Measurements from ENCODE around the gene SYCE3. TPM values are rescaled to one million over a fixed set of nuclear protein-coding genes. Genes with fewer than 3 reads are reported as not detected.

The SYCE3 gene
- total and polyA plus RNA-seq, 2 experiments from 2014 or later = not detected

DNA sequence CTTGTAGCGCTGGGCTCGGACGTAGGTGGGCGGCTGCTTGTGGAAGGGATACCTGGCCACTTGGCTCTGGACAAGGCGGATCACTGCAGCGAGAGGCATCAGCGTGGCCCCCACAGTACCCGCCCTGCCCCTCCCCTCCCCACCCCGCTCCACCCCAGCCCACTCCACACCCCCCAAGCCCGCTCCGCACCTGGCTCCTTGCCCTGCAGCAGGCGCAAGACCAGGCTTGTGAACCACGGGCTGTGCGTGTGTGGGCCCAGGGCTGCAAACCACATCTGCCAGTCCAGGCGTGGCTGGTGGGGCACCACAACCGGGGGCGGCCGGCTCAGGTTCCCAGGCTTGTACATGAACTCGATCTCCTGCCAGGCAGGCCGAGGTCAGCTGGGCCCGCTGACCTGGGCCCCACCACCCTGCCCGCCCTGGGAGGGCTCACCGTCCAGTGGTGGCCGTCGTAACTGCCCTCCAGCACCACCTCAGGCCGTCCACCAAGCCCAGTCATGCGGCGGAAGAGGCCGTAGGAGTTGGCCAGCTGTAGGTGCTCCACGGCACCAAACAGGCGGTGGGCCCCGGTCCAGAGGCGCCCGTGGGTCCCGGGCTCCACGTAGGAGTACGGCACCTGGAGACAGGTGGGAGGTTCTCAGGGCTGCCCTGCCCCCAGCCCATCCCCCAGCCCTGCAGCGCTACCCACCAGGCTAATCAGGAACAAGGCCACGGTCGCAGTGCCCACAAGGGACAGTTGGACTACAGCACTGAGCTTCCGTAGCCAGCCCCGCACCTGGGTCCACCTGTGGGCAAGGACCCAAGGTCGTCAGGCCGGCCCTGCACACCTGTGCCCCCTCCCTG lies 58.1 kb downstream of the SYCE3 start:
- H3K27me3 Mint-ChIP-seq (ENCODE audit: insufficient read depth, low read depth, poor library complexity) = peaks cover 12% of the 10 kb centered on the region
- no peak for TF ChIP-seq JUNB (IDR thresholded peaks at IDR 0.05; ENCODE audit: unreplicated experiment)
- no peak for TF ChIP-seq CREB1 (CRISPR knock-in tag; IDR thresholded peaks at IDR 0.05; ENCODE audit: low read depth)
- no peak for TF ChIP-seq STAT1 (IDR thresholded peaks at IDR 0.05; ENCODE audit: unreplicated experiment)
- no peak for TF ChIP-seq EZH2 (IDR thresholded peaks at IDR 0.05; ENCODE audit: low read depth, unreplicated experiment)
- no peak for TF ChIP-seq ZNF114 (CRISPR knock-in tag; IDR thresholded peaks at IDR 0.05)
- TF ChIP-seq, protein P1, sequence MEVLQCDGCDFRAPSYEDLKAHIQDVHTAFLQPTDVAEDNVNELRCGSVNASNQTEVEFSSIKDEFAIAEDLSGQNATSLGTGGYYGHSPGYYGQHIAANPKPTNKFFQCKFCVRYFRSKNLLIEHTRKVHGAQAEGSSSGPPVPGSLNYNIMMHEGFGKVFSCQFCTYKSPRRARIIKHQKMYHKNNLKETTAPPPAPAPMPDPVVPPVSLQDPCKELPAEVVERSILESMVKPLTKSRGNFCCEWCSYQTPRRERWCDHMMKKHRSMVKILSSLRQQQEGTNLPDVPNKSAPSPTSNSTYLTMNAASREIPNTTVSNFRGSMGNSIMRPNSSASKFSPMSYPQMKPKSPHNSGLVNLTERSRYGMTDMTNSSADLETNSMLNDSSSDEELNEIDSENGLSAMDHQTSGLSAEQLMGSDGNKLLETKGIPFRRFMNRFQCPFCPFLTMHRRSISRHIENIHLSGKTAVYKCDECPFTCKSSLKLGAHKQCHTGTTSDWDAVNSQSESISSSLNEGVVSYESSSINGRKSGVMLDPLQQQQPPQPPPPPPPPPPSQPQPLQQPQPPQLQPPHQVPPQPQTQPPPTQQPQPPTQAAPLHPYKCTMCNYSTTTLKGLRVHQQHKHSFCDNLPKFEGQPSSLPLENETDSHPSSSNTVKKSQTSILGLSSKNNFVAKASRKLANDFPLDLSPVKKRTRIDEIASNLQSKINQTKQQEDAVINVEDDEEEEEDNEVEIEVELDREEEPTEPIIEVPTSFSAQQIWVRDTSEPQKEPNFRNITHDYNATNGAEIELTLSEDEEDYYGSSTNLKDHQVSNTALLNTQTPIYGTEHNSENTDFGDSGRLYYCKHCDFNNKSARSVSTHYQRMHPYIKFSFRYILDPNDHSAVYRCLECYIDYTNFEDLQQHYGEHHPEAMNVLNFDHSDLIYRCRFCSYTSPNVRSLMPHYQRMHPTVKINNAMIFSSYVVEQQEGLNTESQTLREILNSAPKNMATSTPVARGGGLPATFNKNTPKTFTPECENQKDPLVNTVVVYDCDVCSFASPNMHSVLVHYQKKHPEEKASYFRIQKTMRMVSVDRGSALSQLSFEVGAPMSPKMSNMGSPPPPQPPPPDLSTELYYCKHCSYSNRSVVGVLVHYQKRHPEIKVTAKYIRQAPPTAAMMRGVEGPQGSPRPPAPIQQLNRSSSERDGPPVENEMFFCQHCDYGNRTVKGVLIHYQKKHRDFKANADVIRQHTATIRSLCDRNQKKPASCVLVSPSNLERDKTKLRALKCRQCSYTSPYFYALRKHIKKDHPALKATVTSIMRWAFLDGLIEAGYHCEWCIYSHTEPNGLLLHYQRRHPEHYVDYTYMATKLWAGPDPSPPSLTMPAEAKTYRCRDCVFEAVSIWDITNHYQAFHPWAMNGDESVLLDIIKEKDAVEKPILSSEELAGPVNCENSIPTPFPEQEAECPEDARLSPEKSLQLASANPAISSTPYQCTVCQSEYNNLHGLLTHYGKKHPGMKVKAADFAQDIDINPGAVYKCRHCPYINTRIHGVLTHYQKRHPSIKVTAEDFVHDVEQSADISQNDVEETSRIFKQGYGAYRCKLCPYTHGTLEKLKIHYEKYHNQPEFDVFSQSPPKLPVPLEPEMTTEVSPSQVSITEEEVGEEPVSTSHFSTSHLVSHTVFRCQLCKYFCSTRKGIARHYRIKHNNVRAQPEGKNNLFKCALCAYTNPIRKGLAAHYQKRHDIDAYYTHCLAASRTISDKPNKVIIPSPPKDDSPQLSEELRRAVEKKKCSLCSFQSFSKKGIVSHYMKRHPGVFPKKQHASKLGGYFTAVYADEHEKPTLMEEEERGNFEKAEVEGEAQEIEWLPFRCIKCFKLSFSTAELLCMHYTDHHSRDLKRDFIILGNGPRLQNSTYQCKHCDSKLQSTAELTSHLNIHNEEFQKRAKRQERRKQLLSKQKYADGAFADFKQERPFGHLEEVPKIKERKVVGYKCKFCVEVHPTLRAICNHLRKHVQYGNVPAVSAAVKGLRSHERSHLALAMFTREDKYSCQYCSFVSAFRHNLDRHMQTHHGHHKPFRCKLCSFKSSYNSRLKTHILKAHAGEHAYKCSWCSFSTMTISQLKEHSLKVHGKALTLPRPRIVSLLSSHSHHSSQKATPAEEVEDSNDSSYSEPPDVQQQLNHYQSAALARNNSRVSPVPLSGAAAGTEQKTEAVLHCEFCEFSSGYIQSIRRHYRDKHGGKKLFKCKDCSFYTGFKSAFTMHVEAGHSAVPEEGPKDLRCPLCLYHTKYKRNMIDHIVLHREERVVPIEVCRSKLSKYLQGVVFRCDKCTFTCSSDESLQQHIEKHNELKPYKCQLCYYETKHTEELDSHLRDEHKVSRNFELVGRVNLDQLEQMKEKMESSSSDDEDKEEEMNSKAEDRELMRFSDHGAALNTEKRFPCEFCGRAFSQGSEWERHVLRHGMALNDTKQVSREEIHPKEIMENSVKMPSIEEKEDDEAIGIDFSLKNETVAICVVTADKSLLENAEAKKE (CRISPR knock-in tag; IDR thresholded peaks at IDR 0.05) = no peak
- TF ChIP-seq, protein P2, sequence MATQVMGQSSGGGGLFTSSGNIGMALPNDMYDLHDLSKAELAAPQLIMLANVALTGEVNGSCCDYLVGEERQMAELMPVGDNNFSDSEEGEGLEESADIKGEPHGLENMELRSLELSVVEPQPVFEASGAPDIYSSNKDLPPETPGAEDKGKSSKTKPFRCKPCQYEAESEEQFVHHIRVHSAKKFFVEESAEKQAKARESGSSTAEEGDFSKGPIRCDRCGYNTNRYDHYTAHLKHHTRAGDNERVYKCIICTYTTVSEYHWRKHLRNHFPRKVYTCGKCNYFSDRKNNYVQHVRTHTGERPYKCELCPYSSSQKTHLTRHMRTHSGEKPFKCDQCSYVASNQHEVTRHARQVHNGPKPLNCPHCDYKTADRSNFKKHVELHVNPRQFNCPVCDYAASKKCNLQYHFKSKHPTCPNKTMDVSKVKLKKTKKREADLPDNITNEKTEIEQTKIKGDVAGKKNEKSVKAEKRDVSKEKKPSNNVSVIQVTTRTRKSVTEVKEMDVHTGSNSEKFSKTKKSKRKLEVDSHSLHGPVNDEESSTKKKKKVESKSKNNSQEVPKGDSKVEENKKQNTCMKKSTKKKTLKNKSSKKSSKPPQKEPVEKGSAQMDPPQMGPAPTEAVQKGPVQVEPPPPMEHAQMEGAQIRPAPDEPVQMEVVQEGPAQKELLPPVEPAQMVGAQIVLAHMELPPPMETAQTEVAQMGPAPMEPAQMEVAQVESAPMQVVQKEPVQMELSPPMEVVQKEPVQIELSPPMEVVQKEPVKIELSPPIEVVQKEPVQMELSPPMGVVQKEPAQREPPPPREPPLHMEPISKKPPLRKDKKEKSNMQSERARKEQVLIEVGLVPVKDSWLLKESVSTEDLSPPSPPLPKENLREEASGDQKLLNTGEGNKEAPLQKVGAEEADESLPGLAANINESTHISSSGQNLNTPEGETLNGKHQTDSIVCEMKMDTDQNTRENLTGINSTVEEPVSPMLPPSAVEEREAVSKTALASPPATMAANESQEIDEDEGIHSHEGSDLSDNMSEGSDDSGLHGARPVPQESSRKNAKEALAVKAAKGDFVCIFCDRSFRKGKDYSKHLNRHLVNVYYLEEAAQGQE (IDR thresholded peaks at IDR 0.05; ENCODE audit: unreplicated experiment) = no peak
- peaks cover 9% of the 10 kb centered on the region for H3K4me1 Mint-ChIP-seq
- H3K27ac Mint-ChIP-seq = no peak overlapping the region
- no peak overlapping the region for H2AFZ ChIP-seq
- H3K79me2 ChIP-seq (replicated peaks; ENCODE audit: insufficient read depth) = peaks cover 12% of the 10 kb centered on the region
- no peak overlapping the region for H3K4me3 Mint-ChIP-seq
- H3K36me3 Mint-ChIP-seq (ENCODE audit: low read depth) = no peaks in the 10 kb centered on the region; the same call in 2 of the 3 replicates
- no peak for ATAC-seq
- no peaks in the 10 kb centered on the region for H3K9me3 Mint-ChIP-seq
- no peaks in the 10 kb centered on the region for H3K27me3 ChIP-seq (ENCODE audit: insufficient read depth)
- peaks cover 7% of the 10 kb centered on the region for H3K4me1 ChIP-seq (ENCODE audit: insufficient read depth)
- no peak overlapping the region for H3K4me3 ChIP-seq
- H4K20me1 ChIP-seq (replicated peaks; ENCODE audit: insufficient read depth) = peaks cover 11% of the 10 kb centered on the region
- H3F3A ChIP-seq (replicated peaks; ENCODE audit: low read depth) = 0 out of 2 replicates have a peak, but pooled peaks cover 6% of the 10 kb centered on the region
- H3K4me2 ChIP-seq = no peak overlapping the region
- no peak for DNase-seq (ENCODE audit: low spot score)
- H3K9me2 ChIP-seq (ENCODE audit: insufficient read depth) = no peaks in the 10 kb centered on the region
- no peak overlapping the region for H3K27ac ChIP-seq (ENCODE audit: low read depth)
- H3K36me3 ChIP-seq (ENCODE audit: insufficient read depth) = no peaks in the 10 kb centered on the region

Data from GM23338 (cell line).